HG02623 (cell line): ENCODE measurements around the gene ST3GAL3.

Source experiments
- ATAC-seq: cut with Tn5 transposase; IDR thresholded peaks from one replicate; pipeline ENCODE4 v1.9.1; 2021; ENCODE audit warnings: moderate library complexity; ENCODE audit not compliant: unreplicated experiment

The ST3GAL3 gene

GRCh38 chr1:43873851-43874250 is 166.5 kb downstream of the ST3GAL3 start:
- ATAC-seq, result no peak

GRCh38 chr1:43874716-43875115 is 167.4 kb downstream of the ST3GAL3 start:
- no peak for ATAC-seq

DNA sequence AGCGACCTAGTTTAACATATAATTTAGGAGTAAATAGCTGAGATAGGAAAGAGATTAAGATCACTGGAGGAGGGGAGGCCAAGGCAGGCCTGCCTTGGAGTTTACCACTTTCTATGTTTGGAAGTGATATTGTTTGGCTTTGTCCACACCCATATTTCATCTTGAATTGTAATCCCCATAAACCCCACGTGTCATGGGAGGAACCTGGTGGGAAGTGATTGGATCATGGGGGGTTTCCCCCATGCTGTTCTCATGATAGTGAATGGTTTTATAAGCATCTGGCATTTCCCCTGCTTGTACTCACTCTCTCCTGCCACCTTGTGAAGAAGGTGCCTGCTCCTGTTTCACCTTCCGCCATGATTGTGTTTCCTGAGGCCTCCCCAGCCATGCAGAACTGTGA is 168.0 kb downstream of the ST3GAL3 start:
- ATAC-seq, result no peak

DNA sequence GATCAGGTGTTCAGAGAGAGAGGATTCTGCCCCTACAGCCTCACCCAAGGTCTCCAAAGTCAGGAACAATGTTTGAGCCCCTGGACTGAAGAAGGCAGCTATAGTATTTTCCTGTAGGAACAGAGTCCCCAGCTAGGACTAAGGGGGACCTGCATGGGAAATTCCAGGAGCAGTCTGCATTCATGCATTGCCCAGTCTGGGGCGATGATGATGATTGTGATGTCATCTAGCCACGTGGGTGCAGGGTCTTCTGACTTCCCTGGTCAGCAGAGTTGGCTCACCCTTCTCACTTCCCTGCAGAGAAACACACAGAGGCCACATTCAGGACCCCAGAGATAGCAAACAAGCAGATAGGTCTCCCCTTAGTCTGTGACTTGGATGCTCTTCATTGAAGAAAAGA is 169.8 kb downstream of the ST3GAL3 start:
- ATAC-seq, result no peak

GRCh38 chr1:43878440-43878839 is 171.1 kb downstream of the ST3GAL3 start:
- no peak for ATAC-seq

DNA sequence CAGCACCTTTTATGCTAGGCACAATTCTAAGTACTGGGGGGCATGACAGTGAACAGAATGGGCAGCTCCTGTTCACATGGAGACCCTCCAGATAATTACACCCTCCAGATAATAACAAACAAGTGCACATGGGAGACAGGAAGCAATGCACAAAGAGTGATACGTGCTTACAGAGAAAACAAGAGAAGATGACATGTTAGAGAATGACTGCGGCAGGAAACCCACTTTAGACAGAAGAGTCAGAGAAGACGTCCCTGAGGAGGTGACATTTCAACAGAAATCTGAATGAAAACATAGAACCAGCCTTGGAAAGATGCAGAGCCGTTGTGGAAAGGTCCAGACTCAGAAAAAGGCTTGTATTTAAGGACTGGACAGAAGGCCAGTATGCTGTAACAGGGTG is 171.5 kb downstream of the ST3GAL3 start:
- ATAC-seq, result no peak

DNA sequence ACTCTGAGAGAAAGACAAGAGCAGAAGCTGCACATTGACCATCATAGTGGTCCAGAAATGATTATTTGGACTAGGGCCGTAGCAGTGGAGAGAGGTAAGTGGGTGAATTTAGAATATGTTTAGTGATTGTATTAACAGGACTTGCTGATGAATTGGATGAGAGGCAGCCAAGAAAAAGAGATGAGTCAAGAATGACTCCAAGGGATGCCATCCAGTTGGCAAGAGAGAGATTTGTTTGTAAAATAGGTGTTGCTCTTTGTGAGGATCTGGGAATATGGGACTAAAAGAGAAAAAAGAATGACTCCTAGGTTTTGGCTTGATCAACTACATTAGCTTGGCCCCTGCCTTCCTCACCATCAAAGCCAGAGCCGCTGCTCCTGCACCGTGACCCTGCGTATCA is 172.1 kb downstream of the ST3GAL3 start:
- no peak for ATAC-seq

DNA sequence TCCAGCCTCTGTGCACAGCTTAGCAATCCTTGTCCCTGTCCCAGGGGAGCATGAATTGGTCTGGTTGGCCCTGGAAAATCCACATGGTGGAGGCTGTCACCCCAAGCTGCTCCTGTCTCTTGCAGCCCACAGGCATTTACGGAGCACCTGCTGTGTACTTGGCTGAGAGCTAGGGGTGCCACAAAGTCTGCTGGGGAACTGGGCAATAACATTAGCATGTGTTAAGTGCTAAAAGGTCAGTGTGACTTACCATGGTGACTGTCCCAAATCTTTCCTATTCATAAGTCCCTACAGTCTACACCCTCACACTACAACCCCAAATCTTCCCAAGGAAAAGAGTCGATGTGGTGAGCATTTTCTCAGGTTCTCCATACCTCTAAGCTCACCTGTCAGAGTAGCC is 172.7 kb downstream of the ST3GAL3 start:
- no peak for ATAC-seq

GRCh38 chr1:43880604-43881003 is 173.3 kb downstream of the ST3GAL3 start:
- ATAC-seq, result no peak

DNA sequence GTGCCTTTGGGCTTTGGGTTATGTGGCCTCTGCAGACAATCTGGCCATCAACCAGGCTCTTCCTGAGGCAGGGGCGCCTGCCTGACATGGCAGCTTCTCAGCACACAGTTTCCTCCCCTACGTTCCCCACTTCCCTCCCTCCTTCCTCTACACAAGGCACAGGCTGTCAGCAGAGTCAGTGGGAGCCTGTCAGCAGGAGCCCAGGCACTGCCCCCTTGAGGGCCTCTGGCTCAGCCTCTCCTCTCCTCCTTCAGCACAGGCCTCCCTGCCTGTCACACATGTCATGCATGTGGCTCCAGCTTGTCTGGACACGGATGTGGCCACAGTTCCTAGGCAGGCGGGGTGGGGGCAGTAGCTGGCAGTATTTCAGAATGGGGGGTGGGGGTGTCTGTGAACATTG is 174.1 kb downstream of the ST3GAL3 start:
- ATAC-seq, result no peak

DNA sequence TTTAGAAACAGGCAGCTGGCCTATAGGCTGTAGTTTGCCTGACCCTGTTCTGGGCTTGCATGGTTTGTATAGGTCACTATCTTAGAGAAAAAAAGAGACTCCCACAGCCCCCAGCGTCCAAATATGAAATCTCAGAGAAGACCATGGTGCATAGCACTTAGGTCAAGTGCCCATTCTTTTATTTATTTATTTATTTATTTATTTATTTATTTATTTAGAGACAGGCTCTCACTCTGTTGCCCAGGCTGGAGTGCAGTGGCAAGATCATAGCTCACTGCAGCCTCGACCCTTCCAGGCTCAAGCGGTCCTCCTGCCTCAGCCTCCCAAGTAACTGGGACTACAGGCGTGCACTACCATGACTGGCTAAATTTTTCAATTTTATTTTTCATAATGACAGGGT is 175.4 kb downstream of the ST3GAL3 start:
- ATAC-seq, result no peak

- ATAC-seq, result no peak
Observed at GRCh38 chr1:43883321-43883720, 176.0 kb downstream of the ST3GAL3 start.

GRCh38 chr1:43885279-43885801 is 178.0 kb downstream of the ST3GAL3 start:
- no peak for ATAC-seq

- no peak for ATAC-seq
Observed at GRCh38 chr1:43887748-43888147, 180.4 kb downstream of the ST3GAL3 start.

DNA sequence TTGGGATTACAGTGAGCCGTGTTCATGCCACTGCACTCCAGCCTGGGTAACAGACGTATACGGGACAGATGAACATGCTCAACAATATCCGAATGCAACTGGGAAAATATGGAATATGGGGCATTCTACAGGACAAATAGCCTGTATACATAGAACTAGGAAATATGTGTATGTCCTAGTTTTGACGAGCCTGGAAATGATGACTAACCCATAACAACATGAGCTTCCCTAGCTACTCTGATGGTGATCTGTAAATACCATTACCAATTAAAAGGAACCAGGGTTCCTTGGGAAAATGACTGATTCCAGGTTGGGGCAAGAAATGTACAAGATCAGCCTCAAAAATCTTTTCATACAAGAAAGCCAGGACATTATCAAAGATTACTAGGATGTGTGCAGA is 183.5 kb downstream of the ST3GAL3 start:
- ATAC-seq, result no peak

GRCh38 chr1:43893006-43893405 is 185.7 kb downstream of the ST3GAL3 start:
- ATAC-seq, result no peak

GRCh38 chr1:43898981-43899380 is 191.6 kb downstream of the ST3GAL3 start:
- ATAC-seq, result no peak

- no peak for ATAC-seq
Observed at GRCh38 chr1:43900386-43900785, 193.1 kb downstream of the ST3GAL3 start.

DNA sequence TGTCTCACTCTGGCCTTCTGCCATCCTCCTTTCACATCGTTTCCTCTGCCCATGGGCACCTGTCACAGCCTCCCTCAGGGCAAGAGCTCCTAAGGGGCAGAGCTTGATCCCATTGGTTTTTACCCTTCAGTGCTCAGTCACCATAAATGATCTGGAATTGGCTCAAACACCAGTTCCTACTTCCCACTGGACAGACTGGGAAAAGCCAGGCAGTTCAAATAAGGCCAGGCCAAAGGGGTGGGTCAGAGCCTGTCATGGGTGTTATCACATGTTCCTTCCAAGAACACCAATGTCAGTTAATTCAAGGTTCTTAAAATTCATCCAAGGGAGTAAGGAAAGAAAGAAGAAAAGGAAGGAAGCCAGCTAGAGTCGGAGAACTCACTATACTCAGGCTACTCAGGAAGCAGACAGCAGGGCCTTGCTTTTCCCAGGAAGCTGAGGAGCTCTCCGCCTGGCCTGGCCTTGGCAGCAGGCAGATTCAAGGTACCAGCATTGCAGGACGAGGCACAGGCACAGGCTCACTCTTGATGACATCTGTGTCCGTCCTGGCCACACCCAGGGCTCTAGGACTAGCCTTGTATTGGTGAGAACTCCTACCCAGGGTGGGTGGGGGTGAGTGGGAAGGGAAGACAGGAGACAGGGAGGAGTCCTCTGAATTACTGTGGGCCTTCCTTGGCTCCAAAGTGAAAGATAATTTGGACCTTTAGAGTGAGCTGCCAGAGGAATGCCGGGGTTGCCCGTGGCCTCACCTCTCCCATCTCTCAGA is 194.0 kb downstream of the ST3GAL3 start:
- ATAC-seq, result no peak

DNA sequence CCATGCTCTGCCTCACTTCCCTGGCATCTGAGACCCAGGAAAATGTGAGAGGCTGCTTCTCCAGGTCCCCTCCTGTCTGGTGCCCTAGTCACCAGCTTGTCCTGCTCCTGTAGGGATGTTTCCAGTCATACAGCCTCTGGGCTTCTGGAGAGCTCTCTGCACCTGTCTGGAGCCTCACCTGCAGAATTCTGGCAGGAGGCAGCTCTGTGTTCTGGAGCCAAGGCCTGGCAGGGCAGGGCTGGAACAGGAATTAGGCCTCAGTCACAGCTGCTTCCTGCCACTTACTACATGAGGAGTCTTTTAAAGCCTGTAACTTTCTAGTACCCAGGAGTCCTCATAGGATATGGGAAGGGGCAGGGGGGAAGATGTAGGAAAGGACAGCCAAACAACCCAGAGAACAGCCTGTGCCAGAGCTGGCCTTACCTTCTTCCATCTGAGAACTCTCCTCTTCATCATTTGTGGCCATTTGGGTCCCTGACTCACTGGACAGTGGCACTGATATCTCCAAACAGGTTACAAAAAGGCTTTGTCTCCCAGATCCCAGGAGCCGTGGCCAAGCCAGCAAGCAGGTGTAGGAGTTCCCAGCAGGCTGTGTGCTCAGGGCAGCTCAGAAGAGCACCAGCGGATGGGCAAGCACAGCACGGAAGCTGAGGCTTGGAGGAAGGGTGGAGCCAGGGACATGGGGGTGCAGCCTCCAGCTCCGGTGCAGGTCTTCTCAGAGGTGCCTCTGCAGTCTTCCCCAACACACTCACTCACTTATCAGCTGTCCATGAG is 194.9 kb downstream of the ST3GAL3 start:
- ATAC-seq, result no peak

DNA sequence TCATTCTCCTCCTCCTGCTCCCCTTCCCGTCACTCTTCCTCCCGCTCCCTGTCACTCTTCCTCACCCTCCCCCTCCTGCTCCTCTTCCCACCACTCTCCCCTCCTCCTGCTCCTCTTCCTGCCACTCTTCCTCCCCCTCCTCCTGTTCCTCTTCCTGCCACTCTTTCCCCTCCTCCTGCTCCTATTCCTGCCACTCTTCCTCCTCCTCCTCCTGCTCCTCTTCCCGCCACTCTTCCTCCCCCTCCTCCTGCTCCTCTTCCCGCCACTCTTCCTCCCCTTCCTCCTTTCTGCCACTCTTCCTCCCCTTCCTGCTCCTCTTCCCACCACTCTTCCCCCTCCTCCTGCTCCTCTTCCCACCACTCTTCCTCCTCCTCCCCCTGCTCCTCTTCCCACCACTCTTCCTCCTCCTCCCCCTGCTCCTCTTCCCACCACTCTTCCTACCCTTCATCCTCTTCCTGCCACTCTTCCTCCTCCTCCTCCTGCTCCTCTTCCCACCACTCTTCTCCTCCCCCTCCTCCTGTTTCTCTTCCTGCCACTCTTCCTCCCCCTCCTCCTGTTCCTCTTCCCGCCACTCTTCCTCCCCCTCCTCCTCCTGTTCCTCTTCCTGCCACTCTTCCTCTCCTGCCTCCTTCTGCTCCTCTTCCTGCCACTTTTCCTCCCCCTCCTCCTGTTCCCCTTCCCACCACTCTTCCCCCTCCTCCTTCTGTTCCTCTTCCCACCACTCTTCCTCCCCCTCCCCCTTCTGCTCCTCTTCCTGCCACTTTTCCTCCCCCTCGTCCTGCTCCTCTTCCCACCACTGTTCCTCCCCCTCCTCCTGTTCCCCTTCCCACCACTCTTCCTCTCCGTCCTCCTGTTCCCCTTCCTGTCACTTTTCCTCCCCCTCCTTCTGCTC is 197.6 kb downstream of the ST3GAL3 start:
- no peak for ATAC-seq
